GM21723 (cell line): ENCODE results near the gene UBE2I.

ENCODE experiments used
- ATAC-seq: cut with Tn5 transposase; IDR thresholded peaks from one replicate; pipeline ENCODE4 v1.9.1; 2021; ENCODE audit warnings: mild to moderate bottlenecking, moderate library complexity; ENCODE audit not compliant: unreplicated experiment

Gene UBE2I

GRCh38 chr16:1355591-1355990 is 46.2 kb downstream of the UBE2I start:
- ATAC-seq, result no peak

- ATAC-seq, result no peak
These were observed 46.8 kb downstream of the UBE2I start for GRCh38 chr16:1356061-1356900.

- no peak for ATAC-seq
These were observed 48.6 kb downstream of the UBE2I start for GRCh38 chr16:1357906-1358566.

GRCh38 chr16:1361685-1362360 is 52.4 kb downstream of the UBE2I start:
- no peak for ATAC-seq

- ATAC-seq, result no peak
These were observed 53.4 kb downstream of the UBE2I start for GRCh38 chr16:1362807-1363206.

GRCh38 chr16:1363501-1364041 is 54.1 kb downstream of the UBE2I start:
- ATAC-seq, result no peak

GRCh38 chr16:1364510-1364909 is 55.1 kb downstream of the UBE2I start:
- no peak for ATAC-seq

- no peak for ATAC-seq
These were observed 56.8 kb downstream of the UBE2I start for GRCh38 chr16:1366060-1366711.

GRCh38 chr16:1366712-1367299 is 57.4 kb downstream of the UBE2I start:
- ATAC-seq, result no peak

GRCh38 chr16:1367486-1368174 is 58.2 kb downstream of the UBE2I start:
- no peak for ATAC-seq

- no peak for ATAC-seq
These were observed 61.9 kb downstream of the UBE2I start for GRCh38 chr16:1371054-1371978.

- no peak for ATAC-seq
These were observed 63.0 kb downstream of the UBE2I start for GRCh38 chr16:1372292-1372950.

- ATAC-seq, result no peak
These were observed 65.2 kb downstream of the UBE2I start for GRCh38 chr16:1374418-1375297.

GRCh38 chr16:1375298-1375640 is 65.8 kb downstream of the UBE2I start:
- ATAC-seq, result no peak

- no peak for ATAC-seq
These were observed 66.4 kb downstream of the UBE2I start for GRCh38 chr16:1375741-1376410.
